Lung (tissue), 12 donors: ENCODE data around the gene OR51M1. TPM values are rescaled to one million over a fixed set of nuclear protein-coding genes. Genes with fewer than 3 reads are reported as not detected.
"Not testable (repeated sequence)": the region's sequence is repeated elsewhere in the genome, so short reads cannot be mapped to it uniquely, and the experiment has no call there.

Experiments
- ATAC-seq: fragments of 200-7000 bp; cut with Tn5 transposase; one replicate; pipeline ENCODE4 v1.9.1; 2020; ENCODE audit warnings: moderate number of reproducible peaks; ENCODE audit not compliant: insufficient read depth, low FRiP score
- DNase-seq, 3 donors: peaks; one replicate each; pipeline ENCODE4 v3.0.0-alpha.2; 2013 to 2017
- H3K27ac ChIP-seq, 2 donors: one replicate each; pipeline ENCODE4 v1.5.1; 2013; ENCODE audit warnings: mild to moderate bottlenecking in 2 of 2, moderate library complexity in 2 of 2, control low read depth in 1 of 2, inconsistent platforms in 1 of 2, low read depth in 1 of 2, low read length in 1 of 2
- H3K27me3 ChIP-seq, 3 donors: one replicate each; pipeline ENCODE4 v1.5.1; 2013; ENCODE audit warnings: low read length in 2 of 3; ENCODE audit not compliant: control insufficient read depth in 3 of 3, insufficient read depth in 3 of 3
- H3K36me3 ChIP-seq, 4 donors: one replicate each; pipeline ENCODE4 v1.5.1; 2013; ENCODE audit warnings: low read length in 4 of 4, mild to moderate bottlenecking in 1 of 4, moderate library complexity in 1 of 4; ENCODE audit not compliant: control insufficient read depth in 4 of 4, insufficient read depth in 4 of 4
- H3K4me1 ChIP-seq, 5 donors: one replicate each; pipeline ENCODE4 v1.5.1; 2013; ENCODE audit warnings: low read length in 5 of 5, mild to moderate bottlenecking in 2 of 5, moderate library complexity in 1 of 5; ENCODE audit not compliant: control insufficient read depth in 5 of 5, insufficient read depth in 5 of 5
- H3K4me3 ChIP-seq: one replicate; pipeline ENCODE4 v1.5.1; 2013; ENCODE audit warnings: mild to moderate bottlenecking, control low read depth, moderate library complexity
- H3K9ac ChIP-seq, 2 donors: one replicate each; pipeline ENCODE4 v1.5.1; 2013; ENCODE audit warnings: low read length in 2 of 2, control low read depth in 1 of 2; ENCODE audit not compliant: insufficient read depth in 1 of 2
- H3K9me3 ChIP-seq, 4 donors: one replicate each; pipeline ENCODE4 v1.5.1; 2013; ENCODE audit warnings: low read length in 3 of 4, mild to moderate bottlenecking in 1 of 4, moderate library complexity in 1 of 4; ENCODE audit not compliant: control insufficient read depth in 4 of 4, insufficient read depth in 3 of 4
- CTCF ChIP-seq: IDR thresholded peaks from 2 replicates; pipeline ENCODE4 v1.5.1; 2012; ENCODE audit warnings: mild to moderate bottlenecking; ENCODE audit errors: control extremely low read depth, extremely low read depth
- WGBS, 2 donors: extraction: QIAGEN DNeasy Blood & Tissue Kit; methylation state at CpG; one replicate each; pipeline ENCODE4 v1.1.7; 2013; 5-methylcytosine and 5-hydroxymethylcytosine counted together
- polyA plus RNA-seq, 2 donors: library from polyadenylated mRNA; stranded (reverse); fragments of 200-250 nt; gene quantifications; one replicate each; pipeline ENCODE4 v1.2.1, GENCODE V29; 2013
- total RNA-seq, 2 donors: library from RNA; depleted of rRNA in 1 of 2; stranded (reverse); fragments of >200 nt in 1 of 2; gene quantifications; one replicate each; pipeline ENCODE4 v1.2.1, GENCODE V29; 2014 to 2021
- donor health status: control.
- donor health status: control.
- donor health status: Bipolar disorder and iron deficiency.
- donor health status: healthy.
- donor health status: DM: yes; HTN: yes; CAD: no.

OR51M1 gene
- total and polyA plus RNA-seq, 4 donors: not detected

DNA sequence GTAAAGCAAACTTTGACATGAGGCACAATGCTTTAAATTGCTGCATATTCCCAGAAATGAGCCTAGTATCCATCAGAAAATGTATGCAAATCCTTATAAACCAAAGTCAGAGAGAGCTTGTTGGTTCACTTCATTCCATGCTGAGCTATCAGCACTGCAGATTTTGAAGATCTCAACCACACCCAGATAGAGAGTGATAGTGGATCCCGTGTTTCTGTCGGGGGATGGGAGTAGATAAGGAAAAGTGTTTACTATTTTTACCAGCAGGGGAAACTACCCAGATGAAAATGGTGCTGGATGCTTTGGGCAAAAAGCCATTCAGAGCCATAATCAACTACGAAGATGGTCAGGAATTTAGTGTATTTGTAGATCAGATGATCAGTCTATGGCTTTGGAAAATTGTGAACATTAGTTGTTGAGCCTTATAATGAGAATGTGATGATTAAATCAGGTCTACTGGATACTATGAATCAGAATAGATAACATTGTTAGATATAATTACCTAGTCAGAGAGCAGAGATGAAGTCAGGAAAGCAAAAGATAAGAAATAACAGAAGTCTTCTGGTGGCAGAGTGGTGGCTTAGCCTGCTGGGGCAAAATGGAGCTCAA, 21.5 kb upstream of the OR51M1 start:
- DNase-seq (no peak), ATAC-seq (no peak)
- no peak overlapping the region for H3K9ac ChIP-seq
- no peak overlapping the region for H3K27ac ChIP-seq
- 59 to 69% methylated on average over 3 of the region's 3 CpGs for WGBS, 2 donors
- H3K4me1 ChIP-seq: peaks cover 0 to 3% (median 0%) of the 10 kb centered on the region in 5 donors
- no peaks in the 10 kb centered on the region for H3K9me3 ChIP-seq
- no peak for TF ChIP-seq CTCF
- H3K4me3 ChIP-seq: no peak overlapping the region
- H3K36me3 ChIP-seq: no peaks in the 10 kb centered on the region
- no peaks in the 10 kb centered on the region for H3K27me3 ChIP-seq

DNA sequence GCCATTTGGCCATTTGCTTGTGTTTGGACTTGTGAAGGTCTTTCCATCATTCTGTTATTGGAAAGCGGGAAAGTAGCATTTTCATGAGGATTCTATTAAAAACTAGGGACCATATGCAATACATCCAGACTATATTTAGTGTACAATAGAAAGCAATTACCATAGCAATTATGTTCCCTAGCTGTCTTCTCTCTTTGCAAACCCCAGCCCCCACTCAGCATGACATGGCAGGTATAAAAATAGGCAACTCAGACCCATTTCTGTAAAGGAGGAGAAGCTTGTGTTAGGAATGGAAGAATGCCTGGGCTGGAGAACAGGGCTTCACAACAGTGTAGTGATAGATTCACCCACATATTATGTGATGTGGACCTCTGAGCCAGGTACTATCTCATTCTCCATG, 19.9 kb upstream of the OR51M1 start:
- H3K4me3 ChIP-seq: no peak overlapping the region
- no peaks in the 10 kb centered on the region for H3K36me3 ChIP-seq
- 92 to 97% methylated on average over 1 of the region's 1 CpG for WGBS, 2 donors
- ATAC-seq: no peak
- DNase-seq: no peak
- H3K9me3 ChIP-seq: no peaks in the 10 kb centered on the region
- TF ChIP-seq CTCF: no peak
- no peak overlapping the region for H3K9ac ChIP-seq
- H3K27me3 ChIP-seq: no peaks in the 10 kb centered on the region
- H3K4me1 ChIP-seq: peaks cover 0 to 4% (median 0%) of the 10 kb centered on the region in 5 donors
- H3K27ac ChIP-seq: no peak overlapping the region

DNA sequence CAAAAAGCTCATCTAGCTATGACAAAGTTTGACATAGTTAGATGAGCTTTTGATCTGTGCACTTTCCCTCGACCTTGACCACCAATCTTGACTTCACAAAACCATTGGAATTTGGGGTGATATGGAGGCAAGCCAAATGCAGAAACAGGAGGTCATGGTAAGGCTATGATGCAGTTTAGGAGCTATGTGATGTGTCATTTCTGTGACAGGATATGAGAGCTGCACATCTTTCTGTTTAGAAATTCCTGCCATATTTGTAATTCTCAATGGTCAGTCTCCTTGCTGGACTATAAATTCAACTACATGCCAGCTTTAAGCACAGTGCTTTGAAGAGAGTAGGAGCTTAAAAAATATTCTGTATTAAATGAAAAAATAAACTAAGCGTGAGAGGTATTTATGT, 19.4 kb upstream of the OR51M1 start:
- no peak for TF ChIP-seq CTCF
- no peaks in the 10 kb centered on the region for H3K27me3 ChIP-seq
- no peaks in the 10 kb centered on the region for H3K9me3 ChIP-seq
- no peak overlapping the region for H3K9ac ChIP-seq
- no peak overlapping the region for H3K27ac ChIP-seq
- DNase-seq (no peak), ATAC-seq (no peak)
- no peaks in the 10 kb centered on the region for H3K36me3 ChIP-seq
- WGBS, 2 donors: 45 to 63% methylated on average over 1 to 2 of the region's 2 CpGs
- peaks cover 0 to 4% (median 0%) of the 10 kb centered on the region in 5 donors for H3K4me1 ChIP-seq
- H3K4me3 ChIP-seq: no peak overlapping the region

- not testable (repeated sequence) for DNase-seq, H3K4me3 ChIP-seq
- WGBS, 2 donors: 80 to 97% methylated on average over 6 of the region's 6 CpGs
Measured at GRCh38 chr11:5366365-5366764, 17.2 kb upstream of the OR51M1 start.

More at GRCh38 chr11:5366365-5366764, 17.2 kb upstream of the OR51M1 start:
- not testable (repeated sequence) for H3K4me1 ChIP-seq, H3K9ac ChIP-seq, H3K27ac ChIP-seq, H3K36me3 ChIP-seq, ATAC-seq, H3K27me3 ChIP-seq, H3K9me3 ChIP-seq
